Hematopoietic multipotent progenitor cell (in vitro differentiated cells): Measurements from ENCODE around the gene SLX4IP. TPM values are rescaled to one million over a fixed set of nuclear protein-coding genes. Genes with fewer than 3 reads are reported as not detected.

Source experiments
- DNase-seq, 3 donors: peaks; one replicate each; pipeline ENCODE4 v3.0.0-alpha.2; 2011 to 2015; ENCODE audit warnings: low read depth in 2 of 3, low spot score in 2 of 3
- total RNA-seq: library from RNA; depleted of rRNA; stranded (reverse); fragments of >200 nt; gene quantifications from one replicate; pipeline ENCODE4 v1.2.3, GENCODE V29; 2012

The SLX4IP gene
- total RNA-seq, 1 donor, result 4.6 TPM

GRCh38 chr20:10655720-10656669, 220.9 kb downstream of the SLX4IP start:
- DNase-seq, result no peak

DNA sequence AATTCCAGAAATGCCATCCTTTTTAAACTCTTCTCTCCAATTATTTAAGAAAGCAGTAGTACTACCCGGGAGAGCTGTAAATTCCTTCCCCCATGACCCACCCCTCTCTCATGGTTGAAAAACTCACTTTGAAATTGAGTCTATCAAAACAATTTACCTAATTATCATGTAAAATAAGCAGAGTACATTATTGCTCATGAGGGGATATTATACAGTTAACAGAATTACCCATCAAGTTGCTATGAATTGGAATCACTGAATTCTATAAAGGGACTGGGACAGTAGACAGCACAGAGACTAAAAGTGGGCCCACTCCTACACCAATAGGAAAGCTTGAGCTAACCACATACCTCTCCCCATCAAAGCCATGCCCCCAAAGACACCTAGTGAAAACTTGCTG, 222.3 kb downstream of the SLX4IP start:
- DNase-seq, result no peak

GRCh38 chr20:10658051-10658823, 223.1 kb downstream of the SLX4IP start:
- DNase-seq, result no peak

- DNase-seq, result no peak
Observed at GRCh38 chr20:10658876-10659632, 223.9 kb downstream of the SLX4IP start.

DNA sequence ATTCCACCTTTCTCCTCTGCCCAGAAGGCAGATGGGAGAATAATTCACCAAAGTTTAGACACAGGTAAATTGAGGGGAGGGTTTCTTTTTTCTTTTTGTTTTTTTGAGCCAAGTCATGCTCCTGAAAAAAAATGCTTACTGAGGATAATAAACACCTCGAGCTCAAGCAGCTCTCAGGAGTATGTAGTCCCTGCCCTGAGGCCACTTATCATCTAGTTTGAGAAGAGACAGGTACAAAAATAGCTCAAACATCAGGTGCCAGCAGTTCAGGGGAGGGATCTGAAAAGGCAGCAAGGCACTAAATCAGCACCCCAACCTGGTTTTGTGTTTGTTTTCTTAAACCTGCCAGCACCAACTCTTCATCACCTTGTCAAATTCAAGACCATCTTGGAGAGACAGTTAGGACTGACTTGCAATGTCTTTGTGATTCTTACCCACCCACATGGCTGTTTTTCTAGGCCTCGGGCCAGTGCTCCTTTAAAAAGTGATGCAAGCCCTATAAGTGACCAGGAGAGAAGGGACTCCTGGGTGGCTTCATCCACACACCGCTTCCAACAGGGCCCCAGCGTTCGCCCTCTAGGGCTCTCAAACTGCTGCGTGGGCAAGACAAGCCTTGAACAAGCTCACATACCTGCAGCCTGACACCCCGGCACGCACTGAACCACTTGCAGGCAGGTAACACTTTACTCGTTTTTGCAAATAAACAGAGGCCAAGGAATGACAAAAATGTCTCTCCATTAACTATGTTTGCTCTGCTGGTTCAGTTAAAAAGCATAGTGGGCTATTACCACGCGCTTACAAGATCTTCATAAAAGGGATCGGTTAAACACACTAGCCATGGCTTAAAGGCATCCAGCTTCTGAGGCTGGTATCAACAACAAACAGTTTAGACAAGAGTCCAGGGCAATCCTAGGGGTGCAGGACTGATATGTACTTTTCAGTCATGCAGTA, 224.8 kb downstream of the SLX4IP start:
- no peak for DNase-seq

DNA sequence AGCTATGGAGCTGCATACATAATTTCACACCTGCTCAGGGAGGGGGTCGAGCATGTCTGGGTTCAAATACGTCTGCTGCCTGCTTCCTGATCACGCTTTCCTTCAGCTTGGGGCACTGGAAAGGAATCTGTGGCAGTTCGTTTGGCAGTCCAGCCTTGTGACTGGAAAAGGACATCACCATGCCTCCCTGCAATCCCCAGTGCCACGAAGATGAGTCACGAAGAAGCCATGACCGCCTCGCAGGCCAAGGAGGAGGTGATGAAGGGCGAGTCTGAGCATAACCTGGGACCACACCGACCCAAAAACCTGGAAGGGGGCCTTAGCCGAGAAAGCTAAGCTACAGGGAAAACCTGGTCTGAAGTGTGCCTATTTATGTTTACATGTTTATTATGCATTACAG, 225.6 kb downstream of the SLX4IP start:
- DNase-seq, result no peak

DNA sequence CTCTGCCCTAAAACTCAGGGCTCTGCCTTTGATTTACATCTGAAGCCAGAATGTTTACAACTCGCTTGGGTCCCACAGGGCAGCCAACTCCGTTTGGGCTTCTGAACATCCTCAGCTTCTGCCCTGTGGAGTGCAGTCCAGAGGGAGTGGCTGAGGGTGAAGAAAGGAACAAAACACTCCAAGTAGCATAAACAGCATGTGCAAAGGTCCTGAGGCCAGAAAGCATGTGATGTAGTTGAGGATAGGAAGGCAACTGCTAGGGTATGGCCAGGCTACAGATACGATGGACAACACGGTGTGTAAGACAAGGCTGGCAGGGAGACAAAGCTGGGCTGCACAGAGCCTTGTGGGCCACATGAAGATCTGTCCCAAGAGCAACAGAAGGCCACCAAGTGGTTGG, 226.2 kb downstream of the SLX4IP start:
- DNase-seq, result no peak

- DNase-seq, result no peak
Observed at GRCh38 chr20:10662151-10662550, 227.0 kb downstream of the SLX4IP start.

GRCh38 chr20:10662661-10663458, 227.8 kb downstream of the SLX4IP start:
- peak in 1 of 3 donors; percentile 58 for DNase-seq

GRCh38 chr20:10663756-10664155, 228.7 kb downstream of the SLX4IP start:
- DNase-seq, result no peak

DNA sequence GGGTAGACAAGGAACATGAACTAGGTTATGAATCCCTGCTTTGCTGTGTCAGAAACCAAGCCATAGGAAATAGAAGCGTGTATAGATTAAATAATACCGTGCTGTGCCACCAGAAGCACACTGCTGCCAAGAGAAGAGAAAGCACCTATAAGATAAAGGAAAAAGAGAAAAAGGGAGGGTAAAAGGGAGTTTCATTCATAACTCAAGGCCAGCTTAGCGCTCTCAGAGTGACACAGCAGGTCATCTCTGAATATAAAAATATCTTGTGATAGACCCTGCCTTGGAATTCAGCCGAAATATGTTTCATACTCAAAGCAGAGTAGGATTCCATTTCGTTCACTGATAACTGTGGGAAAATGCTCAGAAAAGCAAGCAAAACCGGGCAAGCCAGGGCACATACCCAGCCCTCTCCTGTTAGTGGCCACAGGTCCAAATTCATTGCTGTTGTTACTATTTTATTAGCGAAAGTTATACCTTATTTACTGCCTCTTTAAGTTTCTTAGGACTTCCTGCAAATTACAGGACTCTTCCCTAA, 230.0 kb downstream of the SLX4IP start:
- DNase-seq, result no peak

- DNase-seq, result no peak
Observed at GRCh38 chr20:10665791-10666190, 230.7 kb downstream of the SLX4IP start.

DNA sequence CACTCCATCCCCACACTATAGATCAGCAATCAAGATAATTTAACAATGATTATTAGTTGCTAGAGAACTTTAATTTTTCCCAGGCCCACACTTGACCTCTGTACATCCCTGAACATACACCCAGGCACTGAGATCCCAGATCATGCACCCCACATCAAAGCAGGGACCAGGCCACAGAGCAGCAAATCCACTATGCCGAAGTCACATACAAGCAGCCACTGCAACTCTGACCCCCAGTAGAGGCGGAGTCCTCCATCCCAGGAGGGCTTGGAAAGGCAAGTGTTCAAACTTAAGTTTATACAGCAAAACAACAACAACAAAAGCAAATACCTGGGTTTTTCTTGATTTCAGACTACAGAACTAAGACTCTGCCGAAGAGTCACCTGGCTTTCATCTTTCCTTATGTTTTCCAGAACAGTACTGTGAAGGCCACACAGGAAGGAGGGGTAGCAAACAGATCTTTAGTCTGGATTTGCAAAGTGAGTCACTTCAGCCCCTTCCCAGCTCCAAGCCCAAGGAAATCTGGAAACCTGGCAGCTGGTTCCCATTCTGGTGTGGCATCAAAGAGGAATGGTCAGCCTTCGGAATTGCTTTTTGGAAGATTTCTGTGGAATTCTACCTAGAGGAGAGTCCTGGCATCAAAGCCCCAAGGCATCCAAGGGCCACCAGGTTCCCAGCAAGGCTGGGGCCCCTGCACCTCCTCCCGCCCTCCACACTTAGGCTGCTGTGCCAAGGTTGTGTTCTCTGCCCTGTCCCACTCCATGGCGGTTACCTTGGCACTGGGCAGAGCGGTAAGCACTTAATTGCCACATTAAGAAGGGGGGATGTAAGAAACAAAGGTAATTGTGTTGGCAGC, 231.3 kb downstream of the SLX4IP start:
- DNase-seq, result no peak

DNA sequence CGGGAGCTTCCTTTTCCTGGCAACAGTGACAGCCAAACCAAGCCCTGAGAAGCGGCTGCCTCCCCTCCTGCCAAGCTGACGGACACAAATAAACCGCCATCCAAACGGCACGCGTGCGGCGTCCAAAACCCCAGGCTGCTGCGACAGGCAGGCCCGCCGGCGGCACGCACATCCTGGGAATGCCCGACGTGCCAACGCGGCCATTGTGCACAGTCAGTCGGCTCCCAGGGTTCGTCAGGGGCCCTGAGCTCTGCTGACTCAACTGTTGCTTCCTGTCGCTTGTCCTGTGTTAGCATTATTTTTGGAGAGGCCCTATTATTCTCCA, 231.9 kb downstream of the SLX4IP start:
- no peak for DNase-seq

DNA sequence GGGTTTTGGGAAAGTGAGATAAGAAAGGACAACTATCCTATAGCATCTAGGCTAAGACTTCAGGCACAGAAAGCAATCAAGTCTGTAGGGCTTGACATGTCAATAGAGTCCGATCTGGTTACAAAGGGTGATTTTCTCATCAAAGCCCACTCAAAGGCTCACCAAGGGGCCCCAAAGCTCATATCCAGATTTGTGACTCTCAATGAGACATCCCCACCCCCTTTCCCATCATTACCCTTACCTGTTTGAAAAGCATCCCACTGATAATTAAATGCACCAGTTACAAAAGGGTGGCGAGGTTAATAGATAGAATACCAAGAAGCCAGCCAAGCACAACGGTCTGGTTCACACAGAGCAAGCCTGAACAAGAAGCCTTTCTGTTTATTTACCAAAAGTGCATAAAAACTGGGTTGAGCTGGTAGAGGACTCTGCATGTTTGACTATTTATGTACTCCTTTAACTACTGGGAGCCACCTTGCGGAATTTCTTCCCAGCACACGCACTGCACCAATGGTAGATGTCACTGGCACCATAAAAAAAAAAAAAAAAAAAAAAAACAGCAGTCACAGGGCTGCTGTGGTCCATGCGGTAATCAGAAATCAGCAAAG, 232.6 kb downstream of the SLX4IP start:
- DNase-seq, result no peak

- no peak for DNase-seq
Observed at GRCh38 chr20:10668677-10669368, 233.7 kb downstream of the SLX4IP start.

DNA sequence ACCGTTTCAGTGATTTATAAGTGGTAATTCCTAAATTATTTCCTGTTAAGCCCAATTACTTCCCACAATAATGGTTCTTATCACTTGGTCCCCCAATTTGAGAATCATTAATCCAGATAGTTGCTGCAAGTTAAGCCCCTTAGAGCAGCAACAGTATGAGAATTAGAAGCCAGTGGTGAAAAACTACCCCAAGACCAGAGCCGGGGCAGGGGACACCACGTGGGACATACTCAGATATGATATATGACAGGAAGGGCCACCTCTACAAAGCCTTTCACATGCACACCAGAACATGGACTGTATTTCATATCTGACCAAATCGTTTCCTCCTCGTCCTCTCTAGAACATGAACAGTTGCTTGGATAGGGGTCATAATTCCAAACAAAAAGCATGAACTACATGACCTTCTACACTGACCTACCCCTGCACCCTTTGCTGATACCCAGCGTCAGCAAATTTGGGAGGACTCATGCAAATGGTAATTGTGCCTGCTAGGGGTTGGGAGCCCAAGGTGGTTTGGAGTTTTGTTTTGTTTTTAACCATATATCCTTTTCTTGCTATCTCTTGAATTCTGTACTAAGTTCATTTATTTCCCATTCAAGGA, 234.8 kb downstream of the SLX4IP start:
- no peak for DNase-seq
